Right hindlimb (tissue), 1 donor: ENCODE results near the gene SECISBP2.

Source experiments
- DNase-seq: peaks from one replicate; pipeline ENCODE4 v3.0.0-alpha.2; 2018

SECISBP2 gene

DNA sequence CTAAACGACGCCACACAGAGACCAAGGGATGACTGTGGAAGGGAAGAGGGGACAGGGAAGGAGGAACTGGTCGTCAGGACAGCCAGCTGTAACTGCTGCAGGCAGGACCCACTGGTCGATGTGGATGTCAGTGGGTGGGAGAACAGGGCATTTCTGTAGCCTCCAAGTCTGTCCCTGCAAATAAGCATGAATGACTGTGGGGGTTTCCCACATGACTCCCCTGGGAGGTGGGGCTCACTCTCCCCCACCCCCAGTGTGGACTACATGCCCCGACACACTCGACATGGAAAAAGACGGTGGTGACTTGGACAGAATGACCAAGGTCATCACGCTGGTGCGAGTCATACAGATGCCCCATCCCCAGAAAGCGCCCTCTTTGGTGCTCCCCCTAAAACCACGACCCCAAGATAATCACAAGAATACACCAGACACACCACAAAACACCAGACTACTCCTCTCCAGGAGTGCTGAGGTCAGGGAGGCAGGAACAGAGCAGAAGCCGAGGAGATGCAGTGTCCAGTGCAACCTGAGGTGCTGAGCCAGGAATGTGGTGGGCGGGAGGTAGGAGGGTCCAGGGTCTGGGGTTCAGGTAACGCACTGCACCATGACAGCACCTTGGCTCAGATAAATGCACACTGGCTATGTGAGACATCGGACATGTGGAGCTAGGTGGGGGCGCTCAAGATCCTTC lies 64.9 kb downstream of the SECISBP2 start:
- no peak for DNase-seq

DNA sequence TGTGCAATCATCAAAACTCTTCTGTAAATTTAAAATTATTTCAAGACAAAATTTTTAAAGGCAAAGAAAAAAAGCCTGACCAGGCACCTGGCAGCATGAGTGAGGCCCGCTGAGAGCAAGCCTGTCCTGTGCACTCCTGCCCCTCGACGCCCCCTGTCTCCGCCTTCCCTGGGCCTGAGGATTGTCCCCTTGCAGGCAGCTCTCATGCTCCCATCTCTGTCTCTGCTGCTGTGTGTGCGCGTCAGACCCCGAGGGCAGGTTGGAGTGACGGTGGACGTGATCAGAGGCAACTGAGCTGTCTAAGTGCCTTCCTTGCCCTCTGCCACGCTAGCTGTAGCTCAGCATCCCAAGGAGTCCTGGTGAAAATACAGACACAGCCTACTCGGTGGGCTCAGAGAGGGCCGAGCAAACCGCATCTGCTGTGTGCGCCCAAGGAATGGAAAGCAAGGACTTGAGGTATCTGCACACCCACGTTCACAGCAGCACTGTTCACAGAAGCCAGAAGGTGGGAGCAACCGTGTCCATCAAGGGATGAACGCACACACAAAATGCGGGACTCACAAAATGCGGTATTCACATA lies 65.5 kb downstream of the SECISBP2 start:
- no peak for DNase-seq

DNA sequence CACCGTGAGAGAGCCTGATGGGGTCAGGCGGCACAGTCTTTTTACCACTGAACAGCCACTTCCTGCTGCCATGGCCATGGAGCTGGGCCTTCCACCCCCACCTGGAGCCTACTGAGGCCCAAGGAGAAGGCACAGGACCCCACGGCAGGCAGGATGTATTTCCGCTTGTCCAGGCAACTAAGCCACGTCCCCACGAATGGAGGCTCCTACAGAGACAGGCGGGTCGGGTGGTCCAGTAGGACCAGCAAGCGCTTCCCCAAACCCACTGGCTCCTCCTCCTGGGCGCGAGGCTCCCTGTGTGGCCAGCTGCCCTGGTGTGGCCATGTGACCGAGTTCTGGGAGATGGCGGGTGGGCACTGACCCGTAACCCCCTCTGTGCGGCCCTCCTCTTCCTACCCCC lies 66.5 kb downstream of the SECISBP2 start:
- DNase-seq, result no peak

GRCh38 chr9:89386206-89386605 lies 67.9 kb downstream of the SECISBP2 start:
- no peak for DNase-seq

DNA sequence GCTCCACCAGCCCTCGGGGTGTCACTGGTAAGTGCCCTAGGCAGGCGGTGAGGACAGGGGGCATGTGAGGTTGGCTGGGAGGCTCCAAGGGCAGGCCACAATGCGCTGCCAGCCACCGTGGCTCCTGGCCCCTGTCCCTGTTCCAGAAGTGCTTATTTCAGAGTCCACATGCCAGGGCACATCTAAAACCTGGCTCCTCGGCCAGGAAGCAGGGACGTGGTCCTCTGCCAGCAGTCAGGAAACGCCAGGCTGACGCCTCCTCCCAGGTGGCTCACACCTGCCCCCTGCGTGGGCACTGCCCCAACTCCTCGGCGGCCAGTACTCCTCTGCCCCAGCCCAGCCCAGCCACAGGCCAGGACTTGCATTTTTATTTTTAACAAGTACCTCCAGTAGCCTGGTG lies 68.5 kb downstream of the SECISBP2 start:
- DNase-seq, result no peak

- no peak for DNase-seq
These were observed 69.0 kb downstream of the SECISBP2 start for GRCh38 chr9:89387197-89387849.

- DNase-seq, result no peak
These were observed 70.0 kb downstream of the SECISBP2 start for GRCh38 chr9:89388084-89388867.

GRCh38 chr9:89388868-89389177 lies 70.5 kb downstream of the SECISBP2 start:
- DNase-seq, result no peak

DNA sequence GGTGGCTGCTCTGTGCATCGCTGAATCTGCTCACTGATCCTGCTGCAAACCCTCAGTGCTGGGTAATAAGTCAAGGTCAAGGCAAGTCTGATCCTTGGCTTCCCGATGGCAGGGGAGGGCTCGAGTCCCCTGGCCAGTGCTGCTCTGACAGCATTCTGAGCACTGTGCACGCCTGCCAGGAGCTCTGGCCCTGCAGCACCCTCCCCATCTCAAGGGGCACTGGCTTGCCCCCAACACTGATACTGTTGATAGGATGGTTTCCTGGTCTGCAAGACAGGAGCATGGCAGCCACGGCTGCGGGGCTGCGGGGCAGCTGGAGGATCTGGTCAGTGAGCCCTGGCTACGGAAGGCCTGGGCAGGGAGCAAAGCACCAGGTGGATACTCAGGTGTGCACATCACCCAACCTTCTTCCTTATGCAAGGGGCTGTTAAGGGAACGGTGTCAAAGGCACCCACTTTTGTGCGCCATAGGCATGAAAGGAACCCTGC lies 71.8 kb downstream of the SECISBP2 start:
- no peak for DNase-seq

DNA sequence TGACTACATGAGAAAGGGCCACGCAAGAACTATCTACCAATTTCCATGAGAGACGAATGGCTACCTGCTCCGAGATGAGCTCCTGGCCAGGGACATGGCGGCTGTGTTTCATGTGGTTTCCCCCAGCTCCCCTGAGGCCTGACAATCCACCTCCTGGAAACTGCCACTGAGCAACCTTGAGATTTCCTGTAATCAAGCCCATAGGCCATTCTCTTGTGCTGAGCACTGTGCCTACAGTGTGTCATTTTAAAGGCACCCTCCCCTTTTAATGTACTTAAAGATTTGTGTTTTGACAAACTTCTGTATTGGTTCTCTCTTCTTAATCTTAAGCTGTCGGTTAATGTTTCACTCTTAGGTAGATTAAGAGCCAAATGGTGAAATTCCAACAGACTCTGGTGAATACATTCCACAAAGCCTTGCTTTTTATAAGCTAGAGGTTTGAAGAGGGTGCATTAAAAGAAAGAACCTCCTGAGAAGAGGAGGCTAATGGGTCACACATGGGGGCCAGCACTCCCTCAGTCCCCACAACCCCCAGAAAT lies 72.3 kb downstream of the SECISBP2 start:
- DNase-seq, result no peak

- DNase-seq, result no peak
These were observed 73.3 kb downstream of the SECISBP2 start for GRCh38 chr9:89391585-89391984.

DNA sequence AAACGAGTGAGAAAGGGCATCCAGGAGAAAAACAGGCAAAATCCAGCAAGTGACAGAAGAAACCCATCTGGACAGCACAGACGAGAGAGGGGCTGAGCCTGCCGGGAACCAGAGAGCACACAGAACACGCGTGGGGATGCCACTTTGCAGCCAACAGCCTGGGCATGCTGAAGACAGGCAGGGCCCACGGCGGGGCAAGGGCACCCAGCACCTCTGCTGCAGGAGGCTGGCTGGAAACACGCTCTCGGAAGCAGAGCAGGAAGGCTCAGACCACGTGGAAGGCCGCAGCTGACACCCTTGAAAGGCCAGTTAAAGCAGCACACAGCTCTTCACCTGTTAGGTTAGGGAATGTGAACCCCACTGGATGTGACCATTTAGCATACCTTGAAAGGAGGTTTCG lies 76.1 kb downstream of the SECISBP2 start:
- no peak for DNase-seq

DNA sequence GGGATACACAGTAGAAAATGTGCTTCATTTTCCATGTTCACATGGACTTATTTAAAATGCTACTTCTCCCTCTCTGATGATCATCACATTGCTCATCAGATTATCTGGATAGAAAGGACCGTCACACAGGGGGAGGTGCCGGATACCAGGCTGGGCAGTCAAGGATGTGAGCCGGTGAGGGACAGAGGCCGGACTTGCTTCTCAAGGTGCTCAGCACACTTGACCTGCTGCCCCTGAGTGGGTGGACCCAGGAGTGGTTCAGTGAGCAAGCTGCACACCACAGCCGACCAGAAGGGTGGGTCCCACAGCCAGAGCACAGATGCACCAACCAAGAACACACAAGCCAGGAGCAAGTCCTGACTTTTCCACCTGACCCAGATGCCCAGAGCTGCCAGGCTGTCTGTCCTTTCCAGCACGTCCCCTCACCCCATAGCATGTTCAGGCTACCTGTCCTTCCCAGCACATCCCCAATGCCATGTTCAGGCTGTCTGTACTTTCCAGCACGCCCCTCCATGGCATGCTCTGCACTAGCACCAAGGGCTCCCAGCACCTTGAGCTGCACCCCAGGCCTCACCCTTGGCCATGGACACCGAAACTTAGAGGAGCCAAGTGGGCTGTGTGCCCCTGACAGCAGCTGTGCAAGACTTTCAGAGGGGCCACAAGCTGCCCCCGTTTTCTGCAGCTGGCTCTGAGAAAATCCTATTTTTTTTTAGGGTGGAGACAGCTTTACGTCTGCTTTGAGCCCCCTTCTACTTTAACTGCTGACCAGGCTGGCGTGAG lies 77.8 kb downstream of the SECISBP2 start:
- no peak for DNase-seq

GRCh38 chr9:89397471-89397870 lies 79.2 kb downstream of the SECISBP2 start:
- no peak for DNase-seq

DNA sequence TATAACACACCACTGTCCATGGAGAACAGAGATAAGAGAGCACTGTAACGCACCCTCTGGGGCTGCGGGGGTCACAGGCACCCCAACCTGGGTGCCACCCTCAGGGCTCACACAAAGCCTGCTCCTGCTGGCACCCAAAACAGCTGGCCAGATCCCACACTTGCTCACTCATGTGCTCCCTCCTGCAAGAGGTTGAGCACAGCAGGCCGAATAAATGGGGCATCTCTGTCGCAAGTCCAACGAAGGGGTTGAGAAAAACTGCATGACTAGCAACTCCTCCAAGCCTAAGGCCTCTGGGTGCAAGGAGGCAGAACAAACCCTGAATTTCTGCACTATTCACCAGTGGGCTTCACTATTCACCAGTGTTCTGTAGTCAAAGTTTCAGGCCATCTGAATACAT lies 80.3 kb downstream of the SECISBP2 start:
- no peak for DNase-seq

DNA sequence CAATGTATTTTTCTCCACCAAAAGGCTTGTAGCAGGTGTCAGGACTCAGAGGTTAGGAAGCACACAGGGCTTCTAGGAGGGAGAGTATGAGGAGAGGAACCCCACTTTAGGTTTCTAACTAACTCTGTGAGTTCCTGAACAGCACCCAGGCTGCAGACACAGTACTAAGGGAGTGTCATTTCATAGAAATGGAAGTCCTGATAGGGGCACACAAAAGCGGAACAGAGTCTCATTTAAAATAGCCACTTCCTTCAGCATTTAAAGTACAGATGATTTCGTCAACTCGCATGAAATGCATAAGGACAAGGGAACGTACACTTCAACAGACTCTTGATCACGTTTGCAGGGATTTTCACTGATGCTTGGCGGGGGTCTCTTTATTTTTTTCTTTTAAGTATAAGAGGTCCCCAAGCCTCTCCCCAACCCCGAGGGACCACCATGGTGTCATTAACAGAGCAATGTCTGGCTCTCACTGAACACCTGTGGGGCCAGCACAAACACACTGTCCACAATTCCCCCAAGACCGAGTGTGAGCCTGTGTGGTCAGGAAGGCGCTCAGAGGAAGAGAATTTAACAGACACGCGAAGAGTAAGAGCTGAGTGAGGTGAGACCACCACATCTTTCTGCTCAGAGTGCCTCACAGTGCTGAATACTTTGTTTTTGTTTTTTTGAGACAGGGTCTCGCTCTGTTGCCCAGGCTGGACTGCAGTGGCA lies 82.3 kb downstream of the SECISBP2 start:
- no peak for DNase-seq

- no peak for DNase-seq
These were observed 84.6 kb downstream of the SECISBP2 start for GRCh38 chr9:89402695-89403427.

- DNase-seq, result no peak
These were observed 85.8 kb downstream of the SECISBP2 start for GRCh38 chr9:89404074-89404473.

GRCh38 chr9:89405826-89406225 lies 87.5 kb downstream of the SECISBP2 start:
- DNase-seq, result peak; percentile 66

- DNase-seq, result no peak
These were observed 88.8 kb downstream of the SECISBP2 start for GRCh38 chr9:89407070-89407469.

DNA sequence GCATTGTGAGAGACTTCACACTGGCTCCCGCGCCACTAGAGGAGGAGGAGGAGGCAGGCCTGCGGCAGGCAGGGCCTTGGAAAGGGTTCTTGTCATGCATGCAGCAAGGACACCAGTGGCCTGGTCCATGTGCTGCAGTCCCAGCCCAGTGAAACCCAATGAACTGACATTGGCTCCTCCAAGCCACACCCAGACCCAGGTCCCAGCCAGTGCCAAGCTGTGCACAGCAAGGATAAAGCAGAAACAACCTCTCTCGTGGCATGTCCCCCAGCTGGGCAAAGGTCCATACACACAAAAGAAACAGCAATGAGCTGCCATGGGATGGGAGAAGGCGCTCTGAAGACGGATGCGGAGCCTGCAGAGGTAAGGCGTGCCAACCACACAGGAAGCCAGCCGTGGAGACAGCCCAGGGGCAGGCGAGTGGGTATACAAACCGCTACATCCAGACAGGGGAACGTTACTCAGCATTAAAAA lies 90.4 kb downstream of the SECISBP2 start:
- no peak for DNase-seq
